ENCODE data around the gene GRPEL1.

The GRPEL1 gene

DNA sequence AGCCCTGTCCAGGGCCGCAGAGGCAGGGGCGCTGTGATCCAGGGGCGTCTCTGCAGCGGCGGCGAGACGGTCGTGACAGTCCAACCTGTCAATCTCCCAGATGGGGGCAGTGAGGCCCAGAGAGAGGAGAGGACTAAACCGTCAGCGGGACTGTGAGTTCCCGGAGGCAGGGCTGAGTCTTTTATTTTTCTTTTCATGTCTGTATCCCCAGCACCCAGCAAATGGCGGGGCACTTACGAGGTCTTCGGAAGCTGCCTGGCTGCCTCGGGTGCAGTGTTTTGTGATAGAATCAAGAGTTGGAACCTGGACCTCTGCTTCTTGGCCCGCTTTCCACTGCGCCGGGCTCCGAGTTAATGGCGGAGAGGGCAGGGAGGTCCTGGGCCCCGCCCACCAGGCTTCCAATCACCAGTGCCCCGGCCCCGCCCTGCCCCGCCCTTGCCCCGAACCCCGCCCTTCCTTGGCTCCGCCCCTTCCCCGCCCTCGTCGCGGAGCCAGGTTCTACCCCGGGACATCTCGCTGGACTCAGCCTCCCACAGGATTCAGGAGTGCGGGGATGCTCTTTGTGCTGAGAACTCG is 35.3 kb upstream of the GRPEL1 start:
- 0 out of 2 replicates have a peak, but pooled peaks have one; percentile 51 for TF ChIP-seq TAF1 (IDR thresholded peaks at IDR 0.05; ENCODE audit: borderline replicate concordance, insufficient read depth, low read length)
- TF ChIP-seq SIN3A (IDR thresholded peaks at IDR 0.05; ENCODE audit: borderline replicate concordance, insufficient read depth, low read length) = no peak
- TF ChIP-seq FOXP2 (optimal IDR thresholded peaks at IDR 0.05; ENCODE audit: borderline replicate concordance, extremely low read depth, extremely low read length, insufficient read depth) = no peak
- TF ChIP-seq POLR2AphosphoS5 (IDR thresholded peaks at IDR 0.05; ENCODE audit: low read depth, low read length) = peak; percentile 87
- TF ChIP-seq REST (IDR thresholded peaks at IDR 0.05; ENCODE audit: insufficient read depth in 1 of 2, low read depth in 2 of 2, low read length in 2 of 2) = 0 out of 4 replicates have a peak, but pooled peaks of 1 of the 2 experiments have one; percentile 13

GRCh38 chr4:7101692-7102515 is 34.0 kb upstream of the GRPEL1 start:
- TF ChIP-seq SIN3A (IDR thresholded peaks at IDR 0.05; ENCODE audit: borderline replicate concordance, insufficient read depth, low read length) (no peak), REST (IDR thresholded peaks at IDR 0.05; ENCODE audit: insufficient read depth in 1 of 2, low read depth in 2 of 2, low read length in 2 of 2) (no peak), POLR2AphosphoS5 (IDR thresholded peaks at IDR 0.05; ENCODE audit: low read depth, low read length) (no peak), FOXP2 (optimal IDR thresholded peaks at IDR 0.05; ENCODE audit: borderline replicate concordance, extremely low read depth, extremely low read length, insufficient read depth) (no peak), TAF1 (IDR thresholded peaks at IDR 0.05; ENCODE audit: borderline replicate concordance, insufficient read depth, low read length) (no peak)

GRCh38 chr4:7096236-7096635 is 28.4 kb upstream of the GRPEL1 start:
- TF ChIP-seq REST (IDR thresholded peaks at IDR 0.05; ENCODE audit: insufficient read depth in 1 of 2, low read depth in 2 of 2, low read length in 2 of 2) (no peak), TAF1 (IDR thresholded peaks at IDR 0.05; ENCODE audit: borderline replicate concordance, insufficient read depth, low read length) (no peak), SIN3A (IDR thresholded peaks at IDR 0.05; ENCODE audit: borderline replicate concordance, insufficient read depth, low read length) (no peak), FOXP2 (optimal IDR thresholded peaks at IDR 0.05; ENCODE audit: borderline replicate concordance, extremely low read depth, extremely low read length, insufficient read depth) (no peak), POLR2AphosphoS5 (IDR thresholded peaks at IDR 0.05; ENCODE audit: low read depth, low read length) (no peak)

- TF ChIP-seq SIN3A (IDR thresholded peaks at IDR 0.05; ENCODE audit: borderline replicate concordance, insufficient read depth, low read length) (no peak), FOXP2 (optimal IDR thresholded peaks at IDR 0.05; ENCODE audit: borderline replicate concordance, extremely low read depth, extremely low read length, insufficient read depth) (no peak), POLR2AphosphoS5 (IDR thresholded peaks at IDR 0.05; ENCODE audit: low read depth, low read length) (no peak), TAF1 (IDR thresholded peaks at IDR 0.05; ENCODE audit: borderline replicate concordance, insufficient read depth, low read length) (no peak), REST (IDR thresholded peaks at IDR 0.05; ENCODE audit: insufficient read depth in 1 of 2, low read depth in 2 of 2, low read length in 2 of 2) (no peak)
Observed at GRCh38 chr4:7095611-7096155, 27.8 kb upstream of the GRPEL1 start.
